Common myeloid progenitor, CD34-positive (primary cell): ENCODE data around the gene FAR2.
A peak's percentile ranks its signal among the peaks of the same experiment; 100 is the strongest.

Source experiments
- CTCF ChIA-PET: fragments of 350-600 bp; sonication (Branson Sonifier 250); formaldehyde crosslinking; loops from one replicate; lab custom pipeline; 2021; ENCODE audit warnings: antibody characterized with exemption; lab: Charles Lee
- POLR2A ChIA-PET: fragments of 350-600 bp; sonication (Branson Sonifier 250); formaldehyde crosslinking; loops from one replicate; lab custom pipeline; 2021; ENCODE audit warnings: antibody characterized with exemption; lab: Charles Lee
- DNase-seq, 3 donors: peaks; one replicate each; pipeline versions ENCODE4 v3.0.0 to v3.0.0-alpha.2; 2013
- H3K27ac ChIP-seq, 2 experiments: 1 replicate in 1 of 2; 2 replicates in 1 of 2; pipeline ENCODE4 v1.7.0; 2013; ENCODE audit warnings: inconsistent platforms in 2 of 2, low read length in 2 of 2, mild to moderate bottlenecking in 2 of 2, low read depth in 1 of 2, moderate library complexity in 1 of 2; ENCODE audit not compliant: severe bottlenecking in 2 of 2, insufficient read depth in 1 of 2, poor library complexity in 1 of 2
- H3K27me3 ChIP-seq, 5 experiments: replicated peaks in 2 of 5; 1 replicate in 3 of 5; 2 replicates in 2 of 5; pipeline versions ENCODE4 v1.6.1 to v1.7.0; 2013; ENCODE audit warnings: low read length in 4 of 5, mild to moderate bottlenecking in 2 of 5, moderate library complexity in 2 of 5, inconsistent platforms in 1 of 5; ENCODE audit not compliant: insufficient read depth in 5 of 5, control insufficient read depth in 4 of 5
- H3K36me3 ChIP-seq, 4 experiments: 1 replicate in 2 of 4; 2 replicates in 2 of 4; pipeline versions ENCODE4 v1.6.1 to v1.7.0; 2013; ENCODE audit warnings: low read length in 3 of 4, control low read depth in 1 of 4, mild to moderate bottlenecking in 1 of 4; ENCODE audit not compliant: control insufficient read depth in 4 of 4, insufficient read depth in 4 of 4
- H3K4me1 ChIP-seq, 4 experiments: 1 replicate in 3 of 4; 2 replicates in 1 of 4; pipeline versions ENCODE4 v1.6.1 to v1.7.1; 2013; ENCODE audit warnings: low read length in 3 of 4, mild to moderate bottlenecking in 3 of 4, control low read depth in 1 of 4, inconsistent platforms in 1 of 4, moderate library complexity in 1 of 4; ENCODE audit not compliant: control insufficient read depth in 4 of 4, insufficient read depth in 4 of 4; ENCODE audit errors: control extremely low read depth in 1 of 4
- H3K4me3 ChIP-seq, 7 experiments: 1 replicate in 4 of 7; 2 replicates in 3 of 7; pipeline versions ENCODE4 v1.5.1 to v1.7.0; 2013; ENCODE audit warnings: mild to moderate bottlenecking in 7 of 7, low read length in 6 of 7, moderate library complexity in 6 of 7, inconsistent platforms in 2 of 7, low read depth in 2 of 7, control low read depth in 1 of 7; ENCODE audit not compliant: insufficient read depth in 4 of 7, control insufficient read depth in 1 of 7; ENCODE audit errors: extremely low read depth in 1 of 7
- H3K9me3 ChIP-seq, 5 experiments: 1 replicate in 4 of 5; 2 replicates in 1 of 5; pipeline versions ENCODE4 v1.6.1 to v1.7.1; 2013; ENCODE audit warnings: low read length in 4 of 5, mild to moderate bottlenecking in 2 of 5, inconsistent platforms in 1 of 5, low read depth in 1 of 5, moderate library complexity in 1 of 5; ENCODE audit not compliant: control insufficient read depth in 4 of 5, insufficient read depth in 2 of 5; ENCODE audit errors: control extremely low read depth in 1 of 5
- WGBS: methylation state at CpG from one replicate; pipeline ENCODE4 v1.1.5; 2013; ENCODE audit not compliant: insufficient coverage; 5-methylcytosine and 5-hydroxymethylcytosine counted together

FAR2 gene

DNA sequence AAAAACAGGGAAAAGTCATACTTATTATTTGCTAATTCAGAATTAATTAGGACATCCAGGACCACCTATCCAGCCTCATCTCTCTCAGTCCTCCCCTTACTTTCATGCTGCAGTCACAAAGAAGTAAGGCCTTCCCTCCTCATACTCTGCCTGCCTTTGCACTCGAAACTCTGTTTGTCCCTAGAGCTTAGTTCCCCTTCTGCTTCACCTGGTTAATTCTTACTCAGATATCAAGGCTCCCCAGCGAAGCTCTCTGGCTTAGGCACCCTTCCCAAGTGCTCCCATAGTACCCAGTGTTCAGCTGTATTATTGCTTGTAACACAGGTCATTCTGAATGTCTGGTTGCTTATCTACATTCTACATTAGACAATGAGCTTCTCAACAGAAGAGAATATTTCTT, 150.6 kb downstream of the FAR2 start:
- Histone ChIP-seq H3K9me3 (no peaks in the 10 kb centered on the region), H3K36me3 (peaks cover 0 to 15% (median 4%) of the 10 kb centered on the region in 4 experiments), H3K27ac (no peak overlapping the region), H3K4me3 (peak overlapping the region in 1 of 7 experiments; percentile 11), H3K4me1 (peaks cover 0 to 12% (median 6%) of the 10 kb centered on the region in 4 experiments), H3K27me3 (no peaks in the 10 kb centered on the region)
- ChIA-PET POLR2A (interaction anchor here (0.9 kb wide), 1 partner anchor 18 kb away, joined by 3 read pairs; no protein-coding TSS in a partner anchor), CTCF (interaction anchor here (1.2 to 5.7 kb wide), 5 partner anchors 10 to 57 kb away, joined by 5 to 33 read pairs (median 9); no protein-coding TSS in a partner anchor)
- 22% methylated on average over 2 of the region's 2 CpGs for WGBS
- DNase-seq, result peak in 2 of 3 donors; percentile 45 to 51

DNA sequence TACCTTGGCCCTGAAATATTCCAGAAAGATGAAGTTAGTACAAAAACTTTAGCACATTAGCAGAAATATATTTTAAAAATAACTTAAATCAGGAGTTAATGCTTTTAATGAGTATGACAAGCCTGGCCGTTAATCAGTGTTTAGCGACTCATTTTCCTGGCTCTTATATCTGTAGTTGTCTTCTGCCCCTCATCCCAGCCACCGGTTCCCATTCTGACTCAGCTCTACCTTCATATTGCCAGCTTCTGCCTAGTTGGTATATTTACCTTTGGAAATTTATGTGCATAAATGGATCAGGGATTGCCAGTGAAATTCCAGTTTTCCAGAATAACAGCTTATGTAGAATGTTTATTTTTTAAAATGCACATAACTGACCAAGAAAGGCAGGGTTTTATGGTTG, 152.0 kb downstream of the FAR2 start:
- CTCF ChIA-PET, result interaction anchor here (1.1 to 5.7 kb wide), 6 partner anchors 8 to 228 kb away, joined by 5 to 33 read pairs (median 8); no protein-coding TSS in a partner anchor
- H3K36me3 ChIP-seq, result peaks cover 0 to 15% (median 4%) of the 10 kb centered on the region in 4 experiments
- no CpG with 5 or more reads among the region's 3 CpGs for WGBS
- DNase-seq, result no peak
- H3K4me1 ChIP-seq, result peaks cover 0 to 12% (median 6%) of the 10 kb centered on the region in 4 experiments
- H3K27me3 ChIP-seq, result no peaks in the 10 kb centered on the region
- H3K9me3 ChIP-seq, result no peaks in the 10 kb centered on the region
- no peak overlapping the region for H3K27ac ChIP-seq
- no peak overlapping the region for H3K4me3 ChIP-seq
- POLR2A ChIA-PET, result interaction anchor here (0.8 kb wide), 1 partner anchor 300 kb away, joined by 3 read pairs; no protein-coding TSS in a partner anchor

DNA sequence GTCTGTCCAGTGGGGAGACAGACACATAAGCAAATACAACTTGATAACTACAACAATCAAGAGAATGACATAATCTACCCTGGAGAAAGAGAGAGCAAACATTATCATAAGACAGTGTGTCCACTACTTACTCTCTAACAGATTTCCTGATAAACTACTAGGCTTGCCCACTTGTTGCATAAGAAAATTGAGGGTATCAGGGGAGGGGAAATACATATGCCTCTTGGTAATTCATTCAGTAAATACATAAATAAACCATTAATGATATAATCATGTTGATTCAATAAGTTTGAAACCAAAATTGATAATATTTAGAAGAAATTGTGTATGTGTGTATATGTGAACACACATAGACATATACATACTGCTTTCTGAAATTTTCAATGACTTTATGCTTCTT, 155.3 kb downstream of the FAR2 start:
- Histone ChIP-seq H3K36me3 (peaks cover 0 to 27% (median 10%) of the 10 kb centered on the region in 4 experiments), H3K4me3 (no peak overlapping the region), H3K27ac (no peak overlapping the region), H3K9me3 (no peaks in the 10 kb centered on the region), H3K4me1 (peaks cover 0 to 11% (median 3%) of the 10 kb centered on the region in 4 experiments), H3K27me3 (no peaks in the 10 kb centered on the region)
- POLR2A ChIA-PET, result no interaction called here
- no peak for DNase-seq
- CTCF ChIA-PET, result interaction anchor here (1.9 to 7.5 kb wide), 3 partner anchors 11 to 18 kb away, joined by 9 to 43 read pairs (median 15); no protein-coding TSS in a partner anchor

DNA sequence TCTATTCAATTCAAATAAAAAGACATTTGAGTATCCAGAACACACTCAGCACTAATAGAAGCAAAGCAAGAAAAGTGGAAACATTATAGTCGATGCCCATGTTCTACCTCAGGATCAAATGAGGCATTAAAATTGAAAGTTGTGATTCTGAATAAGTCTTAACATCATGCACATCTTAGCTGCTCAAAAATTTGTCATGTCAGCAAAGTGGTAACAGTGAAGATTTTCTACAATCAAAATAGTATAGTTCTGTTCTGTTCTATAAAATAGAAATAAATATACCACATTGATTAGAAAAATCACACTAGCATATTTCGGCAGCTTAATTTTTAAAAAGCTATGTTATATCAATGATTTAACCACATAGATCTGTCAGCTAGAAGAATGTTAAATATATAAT, 157.2 kb downstream of the FAR2 start:
- H3K4me3 ChIP-seq, result no peak overlapping the region
- peaks cover 0 to 17% (median 0%) of the 10 kb centered on the region in 4 experiments for H3K4me1 ChIP-seq
- no CpG with 5 or more reads among the region's 2 CpGs for WGBS
- CTCF ChIA-PET, result interaction anchor here (0.6 to 7.5 kb wide), 8 partner anchors 9 to 235 kb away, joined by 3 to 43 read pairs (median 6); no protein-coding TSS in a partner anchor
- no peaks in the 10 kb centered on the region for H3K27me3 ChIP-seq
- H3K36me3 ChIP-seq, result peaks cover 0 to 31% (median 11%) of the 10 kb centered on the region in 4 experiments
- H3K9me3 ChIP-seq, result no peaks in the 10 kb centered on the region
- DNase-seq, result no peak
- POLR2A ChIA-PET, result no interaction called here
- H3K27ac ChIP-seq, result no peak overlapping the region

DNA sequence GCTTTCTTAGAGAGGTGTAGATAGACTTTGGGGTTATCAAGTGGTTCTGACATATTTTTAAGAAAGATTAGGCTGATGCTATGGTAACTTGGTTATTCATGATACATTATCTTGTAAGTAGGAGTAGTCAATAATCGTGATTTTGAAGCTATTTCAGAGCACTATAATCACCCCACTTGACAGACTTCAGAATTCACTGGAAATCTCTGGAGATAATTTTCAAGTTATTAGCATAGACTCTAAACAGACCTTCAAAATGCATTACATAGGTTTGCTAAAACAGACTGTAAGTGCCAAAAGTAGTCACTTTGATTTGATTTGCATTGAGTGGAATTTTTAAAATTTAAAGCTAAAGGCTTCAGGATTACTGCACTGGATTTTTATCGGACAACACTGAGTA, 157.6 kb downstream of the FAR2 start:
- CTCF ChIA-PET, result interaction anchor here (0.9 to 7.5 kb wide), 6 partner anchors 9 to 235 kb away, joined by 3 to 43 read pairs (median 10); no protein-coding TSS in a partner anchor
- peaks cover 0 to 31% (median 11%) of the 10 kb centered on the region in 4 experiments for H3K36me3 ChIP-seq
- H3K4me1 ChIP-seq, result peaks cover 0 to 17% (median 0%) of the 10 kb centered on the region in 4 experiments

DNA sequence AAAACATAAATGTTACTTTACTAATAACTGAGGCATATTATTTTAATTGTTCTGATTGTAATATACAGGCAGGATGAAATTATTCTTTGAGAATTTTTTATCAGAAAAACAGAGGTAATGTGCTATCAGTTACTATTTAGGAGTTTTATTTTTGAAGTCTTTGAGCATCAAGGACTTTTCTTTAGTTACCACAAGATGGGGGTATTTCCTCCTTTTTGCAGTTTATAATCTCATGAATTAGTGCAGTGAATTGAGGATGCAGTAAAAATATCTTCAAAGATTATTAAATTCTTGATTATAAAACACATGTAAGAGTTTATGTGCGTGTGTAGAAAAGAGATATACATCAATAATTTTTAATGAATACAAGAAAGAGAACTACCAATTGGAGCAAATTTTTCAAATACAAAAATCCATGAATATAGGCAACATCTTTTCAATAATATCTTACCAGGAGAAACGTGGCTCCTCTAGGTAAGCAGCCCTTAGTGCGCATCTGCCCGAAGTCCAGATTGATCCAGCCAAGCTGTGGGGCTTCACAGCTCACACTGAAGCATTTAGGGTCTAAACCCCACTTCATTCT, 160.3 kb downstream of the FAR2 start:
- Histone ChIP-seq H3K36me3 (peaks cover 2 to 30% (median 18%) of the 10 kb centered on the region in 4 experiments), H3K4me3 (no peak overlapping the region), H3K27me3 (no peaks in the 10 kb centered on the region), H3K4me1 (peaks cover 0 to 30% (median 4%) of the 10 kb centered on the region in 4 experiments), H3K9me3 (no peaks in the 10 kb centered on the region), H3K27ac (no peak overlapping the region)
- DNase-seq, result peak; percentile 39 to 64 (median 54)
- POLR2A ChIA-PET, result no interaction called here
- CTCF ChIA-PET, result interaction anchor here (0.7 to 7.5 kb wide), 13 partner anchors 9 to 236 kb away, joined by 3 to 43 read pairs (median 6); partner anchors contain the start of gene FAR2
- 100% methylated on average over 1 of the region's 4 CpGs for WGBS

More for the DNA sequence above, 157.6 kb downstream of the FAR2 start:
- H3K9me3 ChIP-seq, result no peaks in the 10 kb centered on the region
- POLR2A ChIA-PET, result no interaction called here
- no peak for DNase-seq
- WGBS, result 100% methylated on average over 1 of the region's 2 CpGs
- no peak overlapping the region for H3K4me3 ChIP-seq
- no peaks in the 10 kb centered on the region for H3K27me3 ChIP-seq
- H3K27ac ChIP-seq, result no peak overlapping the region

DNA sequence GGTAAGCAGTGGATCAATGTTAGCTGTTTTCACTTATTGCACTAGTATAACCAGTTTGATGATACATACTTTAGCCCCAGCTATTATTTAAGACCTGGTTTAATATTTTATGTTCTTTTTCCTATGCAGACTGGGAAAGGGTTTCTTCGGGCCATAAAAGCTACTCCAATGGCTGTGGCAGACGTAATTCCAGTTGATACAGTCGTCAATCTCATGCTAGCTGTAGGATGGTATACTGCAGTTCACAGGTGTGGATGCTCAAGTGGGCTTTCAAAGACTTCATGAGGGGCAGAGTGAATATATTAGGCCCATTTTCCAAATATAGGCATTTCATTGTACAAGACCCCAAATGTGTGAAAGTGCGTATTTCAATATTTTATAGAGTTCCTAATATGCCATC, 161.8 kb downstream of the FAR2 start:
- ChIA-PET CTCF (interaction anchor here (1.7 to 7.5 kb wide), 6 partner anchors 11 to 162 kb away, joined by 3 to 43 read pairs (median 7); partner anchors contain the start of gene FAR2), POLR2A (no interaction called here)
- DNase-seq, result no peak
- no peaks in the 10 kb centered on the region for H3K9me3 ChIP-seq
- H3K4me1 ChIP-seq, result peaks cover 0 to 40% (median 13%) of the 10 kb centered on the region in 4 experiments
- 97% methylated on average over 3 of the region's 4 CpGs for WGBS
- H3K4me3 ChIP-seq, result no peak overlapping the region
- no peaks in the 10 kb centered on the region for H3K27me3 ChIP-seq
- peaks cover 2 to 30% (median 18%) of the 10 kb centered on the region in 4 experiments for H3K36me3 ChIP-seq
- no peak overlapping the region for H3K27ac ChIP-seq
